Activated T-cell treated with anti-CD3 and anti-CD28 coated beads, Interleukin-2, amount 50 U/mL, for 4 hours (primary cell): Measurements from ENCODE around the gene UCKL1. TPM values are rescaled to one million over a fixed set of nuclear protein-coding genes. Genes with fewer than 3 reads are reported as not detected.
"Not testable (repeated sequence)": the region's sequence is repeated elsewhere in the genome, so short reads cannot be mapped to it uniquely, and the experiment has no call there.

ENCODE experiments used
- ATAC-seq, 2 donors: fragments of 200-7000 bp; cut with Tn5 transposase; one replicate each; pipeline ENCODE4 v1.10.0; 2021
- DNase-seq: peaks from one replicate; pipeline ENCODE4 v3.0.0-alpha.2; 2020
- H3K27me3 Mint-ChIP-seq: one replicate; pipeline ENCODE4 v1.8.0; 2021; ENCODE audit warnings: low read depth, mixed read lengths
- H3K36me3 Mint-ChIP-seq: one replicate; pipeline ENCODE4 v1.8.0; 2022; ENCODE audit warnings: mixed read lengths; ENCODE audit not compliant: insufficient read depth
- H3K4me1 Mint-ChIP-seq: one replicate; pipeline ENCODE4 v1.8.0; 2021; ENCODE audit warnings: low read depth, mixed read lengths
- H3K4me3 Mint-ChIP-seq: one replicate; pipeline ENCODE4 v1.8.0; 2021; ENCODE audit warnings: mild to moderate bottlenecking, moderate library complexity, mixed read lengths
- H3K9me3 Mint-ChIP-seq: one replicate; pipeline ENCODE4 v1.8.0; 2021; ENCODE audit warnings: mixed read lengths
- total RNA-seq, 3 donors: library from RNA; stranded (reverse); gene quantifications; one replicate each; pipeline ENCODE4 v1.2.1, GENCODE V29; 2021

The UCKL1 gene
- total RNA-seq, 3 donors from 2014 or later, result 48.8 to 59.4 (median 56.6) TPM

GRCh38 chr20:63976980-63977738, 20.9 kb upstream of the UCKL1 start:
- Mint-ChIP-seq H3K27me3 (no peaks in the 10 kb centered on the region), H3K4me1 (peaks cover 53% of the 10 kb centered on the region), H3K9me3 (no peaks in the 10 kb centered on the region), H3K4me3 (peak overlapping the region; percentile 80), H3K36me3 (peaks cover 13% of the 10 kb centered on the region)
- ATAC-seq (no peak), DNase-seq (no peak)

- H3K9me3 Mint-ChIP-seq, H3K27me3 Mint-ChIP-seq, DNase-seq, ATAC-seq: not testable (repeated sequence)
- Mint-ChIP-seq H3K4me1 (peaks cover 48% of the 10 kb centered on the region), H3K36me3 (peaks cover 10% of the 10 kb centered on the region), H3K4me3 (peak overlapping the region; percentile 21)
Measured at GRCh38 chr20:63976511-63976910, 20.3 kb upstream of the UCKL1 start.

DNA sequence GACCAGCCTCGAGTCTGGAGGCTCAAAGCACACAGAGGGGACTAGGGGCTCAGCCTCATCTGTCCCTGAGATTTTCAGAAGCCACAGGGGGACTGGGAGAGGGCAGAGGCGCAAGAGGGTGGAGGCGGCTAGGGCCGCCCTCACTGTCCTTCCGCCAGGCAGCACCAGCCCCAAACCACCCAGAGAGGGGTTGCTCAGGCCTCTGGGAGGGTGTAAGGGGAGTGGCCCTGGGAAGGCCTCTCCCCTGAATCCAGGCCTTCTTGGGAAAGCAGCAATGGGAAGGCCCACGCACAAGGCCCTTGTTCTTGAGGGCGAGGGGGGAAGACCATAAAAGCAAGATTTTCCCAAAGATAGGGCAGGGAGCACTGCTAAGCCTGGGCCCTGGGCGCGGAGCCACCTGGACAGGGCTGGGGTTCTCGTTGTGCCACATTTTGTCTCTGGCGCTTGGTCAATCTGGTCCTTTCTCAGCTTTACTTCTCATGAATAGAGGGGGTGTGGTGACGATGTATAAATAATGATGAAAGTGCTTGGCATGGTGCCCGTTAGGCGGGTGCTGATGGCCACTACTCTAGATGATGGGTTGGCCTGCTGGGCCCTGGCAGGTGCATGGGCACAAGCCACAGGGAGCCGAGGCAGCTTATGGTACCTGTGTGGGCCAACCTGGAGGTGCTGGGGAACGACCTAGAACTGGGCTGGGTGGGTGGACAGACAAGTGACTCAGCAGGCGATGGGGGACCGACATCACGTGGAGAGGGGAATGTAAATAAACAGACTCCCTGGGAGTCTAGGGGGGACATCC, 18.4 kb upstream of the UCKL1 start:
- H3K27me3 Mint-ChIP-seq, result no peaks in the 10 kb centered on the region
- peaks cover 10% of the 10 kb centered on the region for H3K36me3 Mint-ChIP-seq
- H3K9me3 Mint-ChIP-seq, result no peaks in the 10 kb centered on the region
- no peak for ATAC-seq
- DNase-seq, result no peak
- H3K4me3 Mint-ChIP-seq, result no peak overlapping the region
- peaks cover 37% of the 10 kb centered on the region for H3K4me1 Mint-ChIP-seq

DNA sequence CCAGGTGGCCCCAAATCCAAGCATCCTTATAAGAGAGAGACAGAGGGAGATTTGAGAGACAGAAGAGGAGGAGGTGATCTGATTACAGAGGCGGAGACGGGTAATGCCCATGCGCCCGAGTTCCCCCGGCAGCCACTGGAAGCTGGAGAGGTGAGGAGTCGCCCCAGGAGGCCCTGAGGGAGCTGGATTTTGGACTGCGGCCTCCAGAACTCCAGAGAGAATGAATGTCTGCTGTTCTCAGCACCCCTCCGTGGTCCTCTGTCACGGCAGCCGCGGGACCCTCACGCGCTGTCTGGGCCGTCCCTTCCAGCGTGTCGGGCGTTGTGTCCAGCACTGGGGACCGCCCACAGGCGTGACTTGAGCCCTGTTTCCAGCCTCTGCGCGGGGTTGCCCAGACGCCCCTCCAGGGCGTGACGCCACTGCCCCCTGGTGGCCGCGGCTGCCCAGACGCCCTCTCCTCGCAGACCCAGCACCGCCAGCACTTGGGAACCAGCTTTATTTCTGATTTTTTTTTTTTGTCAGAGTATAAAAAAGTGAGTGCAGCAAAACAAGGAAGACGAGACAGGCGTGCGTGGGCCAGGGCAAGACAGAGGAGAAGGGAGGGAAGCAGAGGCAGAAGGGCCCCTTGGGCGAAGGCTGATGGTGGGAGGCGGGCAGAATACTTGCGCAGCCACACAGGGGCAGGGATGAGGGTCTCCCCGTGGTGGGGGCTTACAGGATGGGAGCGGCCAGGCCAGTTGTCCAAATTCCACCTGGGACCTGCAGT, 17.6 kb upstream of the UCKL1 start:
- H3K36me3 Mint-ChIP-seq, result peaks cover 10% of the 10 kb centered on the region
- no peak overlapping the region for H3K4me3 Mint-ChIP-seq
- ATAC-seq (peak; percentile 27 to 50), DNase-seq (peak; percentile 80)
- peaks cover 39% of the 10 kb centered on the region for H3K4me1 Mint-ChIP-seq
- no peaks in the 10 kb centered on the region for H3K9me3 Mint-ChIP-seq
- no peaks in the 10 kb centered on the region for H3K27me3 Mint-ChIP-seq

GRCh38 chr20:63973160-63973479, 16.9 kb upstream of the UCKL1 start:
- Mint-ChIP-seq H3K4me3 (no peak overlapping the region), H3K4me1 (peaks cover 41% of the 10 kb centered on the region)
- ATAC-seq, result no peak

DNA sequence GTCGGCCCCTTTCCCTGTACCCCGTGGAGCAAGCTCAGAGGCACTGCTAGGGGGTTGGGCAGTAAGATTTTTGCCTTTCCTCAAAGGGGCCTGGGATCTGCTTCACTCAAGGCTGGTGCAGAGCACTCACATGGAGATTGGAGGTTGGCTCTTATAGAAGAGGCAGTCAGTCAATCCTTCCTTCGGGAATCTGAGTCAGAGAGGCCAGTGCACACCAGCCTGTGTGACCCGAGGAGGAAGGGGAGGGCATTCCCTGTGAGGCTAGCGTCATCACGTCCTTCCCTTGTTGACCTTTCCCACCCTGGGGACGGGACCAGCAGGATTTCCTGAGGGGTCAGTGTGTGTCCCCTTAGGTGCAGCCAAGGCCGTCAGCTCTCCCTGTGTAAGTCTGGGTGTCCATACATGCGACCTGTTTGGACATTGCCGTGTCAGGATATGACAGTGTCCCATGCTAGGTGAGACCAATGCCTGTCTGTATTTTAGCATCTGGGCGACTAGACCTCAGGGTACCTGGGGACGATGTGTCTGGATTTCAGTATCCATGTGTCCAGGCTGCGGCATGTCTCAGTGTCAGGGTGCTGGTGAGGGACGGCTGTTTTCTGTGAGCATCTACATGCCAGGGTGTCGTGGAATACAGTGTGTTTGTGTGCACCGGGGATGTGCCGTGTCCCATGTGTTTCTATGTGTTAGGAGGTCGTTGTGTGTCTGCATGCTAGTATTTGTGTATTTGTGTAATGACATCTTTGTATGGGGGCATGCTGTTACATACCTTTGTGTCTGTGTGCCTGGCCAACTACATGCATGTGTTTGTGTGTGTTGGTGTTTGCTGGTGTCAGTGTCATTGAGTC, 16.3 kb upstream of the UCKL1 start:
- Mint-ChIP-seq H3K9me3 (no peaks in the 10 kb centered on the region), H3K4me3 (no peak overlapping the region), H3K4me1 (peaks cover 36% of the 10 kb centered on the region), H3K36me3 (peaks cover 10% of the 10 kb centered on the region), H3K27me3 (no peaks in the 10 kb centered on the region)
- no peak for DNase-seq
- ATAC-seq, result no peak

More at GRCh38 chr20:63973160-63973479, 16.9 kb upstream of the UCKL1 start:
- peaks cover 10% of the 10 kb centered on the region for H3K36me3 Mint-ChIP-seq
- H3K9me3 Mint-ChIP-seq, result no peaks in the 10 kb centered on the region
- DNase-seq, result no peak
- no peaks in the 10 kb centered on the region for H3K27me3 Mint-ChIP-seq

- not testable (repeated sequence) for DNase-seq, ATAC-seq, H3K4me3 Mint-ChIP-seq, H3K9me3 Mint-ChIP-seq, H3K27me3 Mint-ChIP-seq
- H3K4me1 Mint-ChIP-seq, result peaks cover 30% of the 10 kb centered on the region
- H3K36me3 Mint-ChIP-seq, result peaks cover 10% of the 10 kb centered on the region
Measured at GRCh38 chr20:63971960-63972311, 15.7 kb upstream of the UCKL1 start.

DNA sequence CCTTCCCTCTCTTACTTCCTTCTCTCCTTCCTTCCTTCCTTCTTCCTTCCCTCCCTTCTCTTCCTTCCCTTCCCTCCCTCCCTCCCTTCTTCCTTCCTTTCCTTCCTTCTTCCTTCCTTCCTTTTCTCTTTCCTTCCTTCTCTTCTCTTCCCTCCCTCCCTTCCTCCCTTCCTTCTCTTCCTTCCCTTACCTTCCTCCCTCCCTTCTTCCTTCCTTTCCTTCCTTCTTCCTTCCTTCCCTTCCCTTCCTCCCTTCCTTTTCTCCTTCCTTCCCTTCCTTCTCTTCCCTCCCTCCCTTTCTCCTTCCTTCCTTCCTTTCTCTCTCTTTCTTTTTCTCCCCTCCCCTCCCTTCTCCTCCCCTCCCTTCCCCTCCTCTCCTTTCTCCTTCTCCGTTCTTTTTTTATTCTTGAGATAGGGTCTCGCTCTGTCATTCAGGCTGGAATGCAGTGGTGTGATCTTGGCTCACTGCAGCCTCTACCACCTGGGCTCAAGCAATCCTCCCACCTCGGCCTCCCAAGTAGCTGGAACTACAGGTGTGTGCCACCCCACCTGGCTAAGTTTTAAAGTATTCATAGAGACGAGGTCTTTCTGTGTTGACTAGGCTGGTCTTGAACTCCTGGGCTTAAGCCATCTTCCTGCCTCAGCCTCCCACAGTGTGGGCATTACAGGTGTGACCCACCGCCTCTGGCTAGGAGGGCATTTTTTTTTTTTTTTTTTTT, 14.7 kb upstream of the UCKL1 start:
- Mint-ChIP-seq H3K36me3 (peaks cover 6% of the 10 kb centered on the region), H3K4me3 (peak overlapping the region; percentile 69), H3K27me3 (no peaks in the 10 kb centered on the region), H3K4me1 (peaks cover 21% of the 10 kb centered on the region), H3K9me3 (no peaks in the 10 kb centered on the region)
- DNase-seq (no peak), ATAC-seq (no peak)

DNA sequence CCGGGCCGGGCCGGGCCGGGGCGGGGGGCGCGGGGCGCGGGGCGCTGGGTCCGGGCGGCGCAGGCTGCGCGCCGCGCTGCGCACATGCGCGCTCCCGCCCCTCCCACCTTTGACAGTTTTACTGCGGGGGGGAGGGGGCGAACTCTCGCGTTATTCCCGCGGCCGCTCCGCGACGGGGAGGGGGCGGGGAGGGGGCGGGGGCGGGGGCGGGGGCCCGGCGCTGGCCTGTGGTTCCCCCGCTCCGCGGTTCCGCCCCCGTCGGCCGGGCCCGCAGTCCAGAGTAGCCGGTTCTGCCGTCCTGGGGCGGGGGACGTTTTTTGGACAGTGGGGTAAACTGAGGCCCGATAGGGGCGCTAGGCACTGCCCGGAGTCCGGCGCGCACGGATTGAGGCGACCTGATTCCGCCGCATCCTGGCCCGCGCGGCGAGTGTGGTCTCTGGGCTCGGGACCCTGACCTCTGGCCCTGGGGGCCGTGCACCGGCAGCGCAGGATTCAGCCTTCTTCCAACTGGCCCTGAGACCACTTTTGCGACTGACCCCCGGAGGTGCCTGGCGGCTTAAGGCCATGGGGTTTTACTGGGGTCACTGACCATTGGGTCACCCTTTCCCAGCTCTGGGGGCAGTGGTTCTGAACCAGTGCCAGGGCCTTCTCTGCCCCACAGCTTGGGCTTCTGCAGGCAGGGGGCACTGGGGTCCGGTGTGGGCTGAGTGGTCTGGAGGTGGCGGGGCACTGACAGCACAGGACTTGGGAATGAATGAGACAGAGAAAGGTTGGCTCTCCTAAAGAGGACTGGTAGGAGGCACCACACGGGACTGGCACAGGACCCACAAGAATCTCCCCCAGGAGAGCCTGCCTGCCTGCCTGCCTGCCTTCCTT, 13.9 kb upstream of the UCKL1 start, which contains the start of gene ZNF512B:
TSS of gene ZNF512B (minus strand) at position 93 of the 876 bp plus-strand sequence. CDS start 1,980 bp downstream, outside the sequence.
- peak; percentile 59 for DNase-seq
- H3K27me3 Mint-ChIP-seq, result no peaks in the 10 kb centered on the region
- no peaks in the 10 kb centered on the region for H3K9me3 Mint-ChIP-seq
- H3K4me3 Mint-ChIP-seq, result peak within 1 kb of the TSS; percentile 83
- peaks cover 6% of the 10 kb centered on the region for H3K36me3 Mint-ChIP-seq
- ATAC-seq, result peak; percentile 60
- H3K4me1 Mint-ChIP-seq, result peaks cover 21% of the 10 kb centered on the region

- H3K27me3 Mint-ChIP-seq, result no peaks in the 10 kb centered on the region
- peaks cover 2% of the 10 kb centered on the region for H3K36me3 Mint-ChIP-seq
- DNase-seq (no peak), ATAC-seq (peak; percentile 39 to 46)
- H3K4me3 Mint-ChIP-seq, result peak overlapping the region; percentile 83
- no peaks in the 10 kb centered on the region for H3K9me3 Mint-ChIP-seq
- peaks cover 18% of the 10 kb centered on the region for H3K4me1 Mint-ChIP-seq
Measured at GRCh38 chr20:63968928-63969760, 12.9 kb upstream of the UCKL1 start.

DNA sequence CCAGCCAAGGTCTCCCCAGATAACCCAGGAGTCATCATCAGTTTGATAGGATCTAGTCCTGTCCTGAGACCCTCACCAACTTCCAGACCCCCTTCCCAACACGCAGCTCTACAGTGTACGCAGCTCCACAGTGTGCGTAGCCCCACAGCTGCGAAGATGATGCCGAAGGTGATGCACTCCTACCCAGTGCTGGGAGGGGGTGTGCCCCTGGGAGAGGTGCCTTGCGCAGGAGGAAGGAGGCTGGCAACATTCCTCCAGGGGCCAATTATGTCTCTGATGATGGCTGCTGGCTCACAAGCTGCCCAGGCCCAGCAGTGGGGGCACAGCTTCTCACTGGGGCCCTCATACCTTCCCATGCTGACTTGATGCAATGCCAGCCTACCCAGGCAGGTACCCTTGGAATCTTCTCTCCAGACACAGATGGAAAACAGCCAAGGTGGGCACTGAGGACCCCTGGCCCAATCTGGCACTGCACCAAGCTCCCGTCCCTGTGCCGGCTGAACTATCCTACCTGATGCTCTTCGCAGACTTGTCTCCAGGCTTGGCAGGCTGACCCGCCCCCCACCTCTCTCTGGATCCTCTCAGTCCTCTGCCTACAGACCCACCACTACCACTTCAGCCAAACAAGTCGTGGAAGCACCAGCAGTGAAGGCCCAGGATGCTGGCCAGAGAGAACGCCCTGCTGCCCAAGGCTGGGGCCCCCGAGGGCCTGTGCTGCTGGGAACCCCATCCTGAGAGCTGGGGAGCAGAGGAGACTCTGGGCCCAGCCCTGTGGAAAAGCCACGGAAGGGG, 12.1 kb upstream of the UCKL1 start:
- H3K9me3 Mint-ChIP-seq, result no peaks in the 10 kb centered on the region
- DNase-seq (no peak), ATAC-seq (no peak)
- H3K36me3 Mint-ChIP-seq, result no peaks in the 10 kb centered on the region
- peak overlapping the region; percentile 83 for H3K4me3 Mint-ChIP-seq
- no peaks in the 10 kb centered on the region for H3K27me3 Mint-ChIP-seq
- H3K4me1 Mint-ChIP-seq, result peaks cover 13% of the 10 kb centered on the region
